GM06990 (cell line): ENCODE data around the gene BICD2.

Experiments used
- DNase-seq: peaks from one replicate; pipeline ENCODE4 v3.0.0-alpha.2; 2011; ENCODE audit not compliant: insufficient read length; ENCODE audit errors: extremely low read depth
- H3K27me3 ChIP-seq: replicated peaks from 2 replicates; pipeline ENCODE4 v1.6.0; 2011; ENCODE audit warnings: low read length; ENCODE audit not compliant: control insufficient read depth, insufficient read depth
- H3K36me3 ChIP-seq: 2 replicates; pipeline ENCODE4 v1.5.1; 2011; ENCODE audit warnings: low read length; ENCODE audit not compliant: control insufficient read depth, insufficient read depth
- H3K4me3 ChIP-seq: replicated peaks from 2 replicates; pipeline ENCODE4 v1.5.1; 2011; ENCODE audit warnings: low read depth, mild to moderate bottlenecking, control low read depth, low read length
- TF ChIP-seq, protein P1 (sequence below): IDR thresholded peaks from 2 replicates; pipeline ENCODE4 v1.5.1; 2011; ENCODE audit warnings: low read length, control low read depth, mild to moderate bottlenecking, inconsistent platforms; ENCODE audit not compliant: insufficient read depth, poor library complexity, severe bottlenecking

Gene BICD2

GRCh38 chr9:92661743-92662142 is 102.9 kb downstream of the BICD2 start:
- H3K36me3 ChIP-seq = peaks cover 19% of the 10 kb centered on the region
- H3K4me3 ChIP-seq = no peak overlapping the region
- no peaks in the 10 kb centered on the region for H3K27me3 ChIP-seq
- TF ChIP-seq, protein P1, sequence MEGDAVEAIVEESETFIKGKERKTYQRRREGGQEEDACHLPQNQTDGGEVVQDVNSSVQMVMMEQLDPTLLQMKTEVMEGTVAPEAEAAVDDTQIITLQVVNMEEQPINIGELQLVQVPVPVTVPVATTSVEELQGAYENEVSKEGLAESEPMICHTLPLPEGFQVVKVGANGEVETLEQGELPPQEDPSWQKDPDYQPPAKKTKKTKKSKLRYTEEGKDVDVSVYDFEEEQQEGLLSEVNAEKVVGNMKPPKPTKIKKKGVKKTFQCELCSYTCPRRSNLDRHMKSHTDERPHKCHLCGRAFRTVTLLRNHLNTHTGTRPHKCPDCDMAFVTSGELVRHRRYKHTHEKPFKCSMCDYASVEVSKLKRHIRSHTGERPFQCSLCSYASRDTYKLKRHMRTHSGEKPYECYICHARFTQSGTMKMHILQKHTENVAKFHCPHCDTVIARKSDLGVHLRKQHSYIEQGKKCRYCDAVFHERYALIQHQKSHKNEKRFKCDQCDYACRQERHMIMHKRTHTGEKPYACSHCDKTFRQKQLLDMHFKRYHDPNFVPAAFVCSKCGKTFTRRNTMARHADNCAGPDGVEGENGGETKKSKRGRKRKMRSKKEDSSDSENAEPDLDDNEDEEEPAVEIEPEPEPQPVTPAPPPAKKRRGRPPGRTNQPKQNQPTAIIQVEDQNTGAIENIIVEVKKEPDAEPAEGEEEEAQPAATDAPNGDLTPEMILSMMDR = no peak
- DNase-seq = no peak
